RWPE1 (cell line): ENCODE measurements around the gene NEK2.
"Not testable (repeated sequence)": the region's sequence is repeated elsewhere in the genome, so short reads cannot be mapped to it uniquely, and the experiment has no call there.

Experiments used
- CTCF ChIA-PET: fragments of 350-600 bp; sonication (Branson Sonifier 250); formaldehyde crosslinking; extraction: SDS; loops from one replicate; lab custom pipeline; 2021; lab: Yijun Ruan, JAX
- POLR2A ChIA-PET: fragments of 400-600 bp; formaldehyde crosslinking; extraction: SDS; loops from one replicate; lab custom pipeline; 2020; ENCODE audit warnings: antibody characterized with exemption; ENCODE audit not compliant: low non-redundant PET; lab: Yijun Ruan, JAX
- DNase-seq: peaks from one replicate; pipeline ENCODE4 v3.0.0; 2012; ENCODE audit warnings: low spot score
- H3K27ac ChIP-seq: fragments of 450-650 bp; 2 replicates; pipeline ENCODE4 v1.5.1; 2017
- CTCF ChIP-seq: fragments of 450-650 bp; conservative IDR thresholded peaks from 2 replicates; pipeline ENCODE4 v1.5.1; 2017; ENCODE audit warnings: low read depth, mild to moderate bottlenecking

The NEK2 gene

GRCh38 chr1:211647711-211648121 is 27.7 kb downstream of the NEK2 start:
- DNase-seq, result no peak
- ChIA-PET POLR2A (no interaction called here), CTCF (interaction anchor here (0.6 kb wide), 1 partner anchor 171 kb away, joined by 5 read pairs; no protein-coding TSS in a partner anchor)
- TF ChIP-seq CTCF, result no peak
- H3K27ac ChIP-seq, result 0 out of 2 replicates have a peak overlapping the region, but pooled peaks have one; percentile 17

- H3K27ac ChIP-seq, result no peak overlapping the region
- no peak for DNase-seq
- no peak for TF ChIP-seq CTCF
- POLR2A ChIA-PET, result no interaction called here
- CTCF ChIA-PET, result no interaction called here
Observed at GRCh38 chr1:211646566-211646965, 28.9 kb downstream of the NEK2 start.

GRCh38 chr1:211645601-211646000 is 29.8 kb downstream of the NEK2 start:
- DNase-seq, H3K27ac ChIP-seq, POLR2A ChIA-PET: not testable (repeated sequence)
- CTCF ChIA-PET, result interaction anchor here (0.7 kb wide), 1 partner anchor 268 kb away, joined by 3 read pairs; no protein-coding TSS in a partner anchor

GRCh38 chr1:211644653-211645052 is 30.8 kb downstream of the NEK2 start:
- CTCF ChIA-PET, result interaction anchor here (0.6 to 0.7 kb wide), 2 partner anchors 38 to 981 kb away, joined by 4 to 6 read pairs; no protein-coding TSS in a partner anchor
- no peak for DNase-seq
- no peak overlapping the region; the same call in 1 of the 2 replicates for H3K27ac ChIP-seq

GRCh38 chr1:211643324-211644212 is 31.9 kb downstream of the NEK2 start:
- H3K27ac ChIP-seq, result peak overlapping the region; percentile 85
- ChIA-PET POLR2A (no interaction called here), CTCF (interaction anchor here (0.6 to 1.5 kb wide), 4 partner anchors 9 to 70 kb away, joined by 3 to 6 read pairs (median 3); partner anchors contain the start of gene SLC30A1)
- peak; percentile 50 for DNase-seq
- no peak for TF ChIP-seq CTCF

More at GRCh38 chr1:211644653-211645052, 30.8 kb downstream of the NEK2 start:
- no peak for TF ChIP-seq CTCF
- POLR2A ChIA-PET, result no interaction called here

GRCh38 chr1:211642870-211643269 is 32.6 kb downstream of the NEK2 start:
- CTCF ChIA-PET, result interaction anchor here (0.9 to 1.5 kb wide), 4 partner anchors 12 to 70 kb away, joined by 3 to 6 read pairs (median 3); partner anchors contain the start of gene SLC30A1
- POLR2A ChIA-PET, result no interaction called here
- H3K27ac ChIP-seq, result peak overlapping the region; percentile 85
- no peak for DNase-seq
- no peak for TF ChIP-seq CTCF

GRCh38 chr1:211641942-211642341 is 33.5 kb downstream of the NEK2 start:
- no peak for TF ChIP-seq CTCF
- no peak for DNase-seq
- ChIA-PET POLR2A (no interaction called here), CTCF (interaction anchor here (0.5 kb wide), 1 partner anchor 11 kb away, joined by 3 read pairs; no protein-coding TSS in a partner anchor)
- no peak overlapping the region for H3K27ac ChIP-seq
